IPS-15b (cell line): ENCODE measurements around the gene MVK.

ENCODE experiments used
- H3K27me3 ChIP-seq: one replicate; pipeline ENCODE4 v1.6.1; 2013; ENCODE audit warnings: low read length; ENCODE audit not compliant: control insufficient read depth, insufficient read depth
- H3K36me3 ChIP-seq: one replicate; pipeline ENCODE4 v1.6.1; 2013; ENCODE audit warnings: low read length; ENCODE audit not compliant: control insufficient read depth, insufficient read depth
- H3K4me1 ChIP-seq: one replicate; pipeline ENCODE4 v1.6.1; 2013; ENCODE audit warnings: mild to moderate bottlenecking, low read length; ENCODE audit not compliant: control insufficient read depth, insufficient read depth
- H3K4me3 ChIP-seq: one replicate; pipeline ENCODE4 v1.5.1; 2013; ENCODE audit warnings: low read depth, low read length
- H3K9ac ChIP-seq: one replicate; pipeline ENCODE4 v1.6.1; 2013; ENCODE audit warnings: low read depth, mild to moderate bottlenecking, low read length
- H3K9me3 ChIP-seq: one replicate; pipeline ENCODE4 v1.6.1; 2013; ENCODE audit warnings: mild to moderate bottlenecking, low read length; ENCODE audit not compliant: control insufficient read depth, insufficient read depth

The MVK gene

DNA sequence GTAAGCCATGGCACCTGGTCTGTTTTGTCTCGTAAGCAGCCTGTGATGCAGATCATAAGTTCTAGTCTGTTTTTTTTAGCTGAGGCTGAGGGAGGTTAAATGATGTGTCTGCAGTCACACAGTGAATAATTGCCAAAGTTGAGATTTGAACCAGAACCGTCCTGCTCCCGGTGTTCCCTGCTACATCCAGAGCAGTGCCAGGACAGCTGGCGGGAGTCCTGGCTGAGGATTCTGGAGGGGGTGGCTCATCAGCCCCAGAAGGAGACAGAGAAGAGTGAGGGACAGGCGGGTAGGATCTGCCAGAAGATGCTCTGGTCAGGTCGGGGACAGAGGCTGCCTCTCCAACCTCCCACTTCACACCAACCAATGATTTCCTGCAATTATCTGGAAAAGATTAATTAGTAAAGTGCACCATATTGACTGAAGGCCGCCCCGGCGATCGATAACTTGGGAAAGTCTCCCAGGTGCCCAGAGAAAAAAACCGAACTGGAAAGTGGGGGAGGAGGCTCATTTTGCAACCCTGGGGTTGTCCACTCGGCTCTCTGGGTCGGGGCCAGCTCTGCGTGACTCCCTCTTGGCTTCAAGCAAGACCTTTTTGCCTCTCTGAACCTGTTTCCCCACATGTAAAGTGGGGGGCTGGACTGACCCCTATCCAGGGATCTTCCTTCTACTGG lies 42.1 kb downstream of the MVK start:
- Histone ChIP-seq H3K36me3 (no peaks in the 10 kb centered on the region), H3K9ac (no peak overlapping the region), H3K4me3 (no peak overlapping the region), H3K9me3 (no peaks in the 10 kb centered on the region), H3K27me3 (no peaks in the 10 kb centered on the region), H3K4me1 (no peaks in the 10 kb centered on the region)

DNA sequence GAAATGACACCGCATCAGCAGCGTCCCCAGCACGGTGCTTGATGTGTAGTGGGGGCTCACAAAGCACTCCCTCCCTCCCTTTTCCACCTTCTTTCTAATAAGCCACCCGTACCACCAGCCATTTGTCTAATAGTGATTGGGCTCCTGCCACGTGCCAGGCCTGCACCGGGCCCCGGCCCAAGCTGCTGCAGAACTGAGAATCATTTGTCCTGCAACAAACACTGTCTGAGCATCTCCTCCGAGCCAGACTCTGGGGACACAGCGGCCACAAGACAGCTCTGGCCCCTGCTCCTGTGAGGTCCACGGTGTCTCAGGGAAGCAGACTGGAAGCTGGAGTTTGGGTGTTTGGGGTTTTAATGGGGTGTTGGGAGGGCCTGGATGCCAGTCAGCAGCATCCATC lies 43.9 kb downstream of the MVK start:
- H3K9me3 ChIP-seq = no peaks in the 10 kb centered on the region
- H3K9ac ChIP-seq = no peak overlapping the region
- no peak overlapping the region for H3K4me3 ChIP-seq
- no peaks in the 10 kb centered on the region for H3K36me3 ChIP-seq
- peaks cover 2% of the 10 kb centered on the region for H3K4me1 ChIP-seq
- no peaks in the 10 kb centered on the region for H3K27me3 ChIP-seq

DNA sequence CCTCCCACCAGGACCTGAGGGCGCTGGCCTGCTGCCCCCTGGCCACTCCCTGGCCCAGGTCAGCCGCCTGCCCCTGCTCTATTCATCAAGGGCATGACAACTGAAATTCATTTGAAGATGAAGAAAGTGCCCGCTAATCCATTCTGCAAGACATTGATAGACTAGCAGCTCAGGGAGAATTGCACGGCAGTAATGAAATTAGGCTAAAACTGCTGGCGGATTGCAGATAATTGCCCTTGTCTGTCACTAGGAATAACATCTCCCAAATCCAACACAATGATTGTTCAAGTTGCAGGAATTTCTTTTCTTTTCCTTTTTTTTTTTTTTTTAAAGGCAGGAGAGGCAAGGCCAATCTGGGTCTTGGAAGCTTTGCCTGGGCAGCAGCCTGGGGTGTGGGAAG lies 44.5 kb downstream of the MVK start:
- no peaks in the 10 kb centered on the region for H3K36me3 ChIP-seq

DNA sequence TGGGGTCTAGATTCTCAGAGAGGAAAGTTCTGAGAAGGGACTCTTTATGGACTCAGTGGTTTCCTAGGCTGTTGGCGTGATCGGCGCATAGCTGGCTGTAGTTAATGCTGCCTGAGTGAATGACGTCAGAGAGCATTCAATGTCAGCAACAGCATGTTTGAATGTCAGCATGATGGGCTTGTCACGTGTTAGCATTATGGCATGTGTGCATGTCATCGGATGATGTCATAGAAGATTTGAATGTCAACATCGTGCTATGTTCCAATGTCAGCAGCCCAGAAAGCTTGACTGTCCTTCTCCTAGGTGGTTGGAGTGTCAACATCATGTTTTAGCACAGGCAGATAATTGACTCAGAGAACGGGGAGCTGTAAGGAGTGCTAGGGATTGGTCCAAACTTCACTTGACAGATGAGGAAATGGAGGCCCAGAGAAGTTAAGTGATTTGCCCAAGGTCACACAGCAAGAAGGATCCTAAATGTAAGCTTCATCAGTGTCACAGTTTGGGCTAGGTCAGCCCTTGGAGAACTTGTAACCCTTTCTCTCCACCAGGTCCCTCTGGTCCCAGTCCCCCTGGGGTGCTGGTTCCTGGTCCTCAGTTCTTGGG lies 45.5 kb downstream of the MVK start:
- Histone ChIP-seq H3K9ac (no peak overlapping the region), H3K9me3 (no peaks in the 10 kb centered on the region), H3K4me3 (no peak overlapping the region), H3K4me1 (peaks cover 2% of the 10 kb centered on the region), H3K36me3 (no peaks in the 10 kb centered on the region), H3K27me3 (no peaks in the 10 kb centered on the region)

More for the DNA sequence above, 44.5 kb downstream of the MVK start:
- Histone ChIP-seq H3K4me3 (no peak overlapping the region), H3K27me3 (no peaks in the 10 kb centered on the region), H3K9ac (no peak overlapping the region), H3K4me1 (peaks cover 2% of the 10 kb centered on the region), H3K9me3 (no peaks in the 10 kb centered on the region)

DNA sequence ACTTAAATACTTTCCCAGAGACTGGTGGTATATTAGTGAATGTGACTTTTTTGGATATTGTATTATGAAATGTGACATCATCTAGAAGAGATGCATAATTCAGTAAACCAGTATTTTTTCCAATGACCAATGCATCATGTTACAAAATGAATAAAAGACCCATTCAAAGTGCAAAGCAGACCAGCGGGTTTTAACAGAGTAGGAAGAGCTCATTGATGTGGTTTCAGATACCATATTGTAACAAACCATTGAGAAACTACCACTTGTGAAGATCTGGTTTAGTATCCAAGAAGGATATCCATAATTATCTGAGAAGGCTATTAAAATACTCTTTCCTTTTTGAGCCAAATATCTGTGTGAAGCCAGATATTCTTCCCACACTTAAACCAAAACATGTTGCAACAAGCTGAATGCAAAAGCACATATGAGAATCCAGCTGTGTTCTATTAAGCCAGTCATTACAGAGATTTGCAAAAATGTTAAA lies 47.7 kb downstream of the MVK start:
- Histone ChIP-seq H3K27me3 (no peaks in the 10 kb centered on the region), H3K4me3 (no peak overlapping the region), H3K4me1 (peaks cover 2% of the 10 kb centered on the region), H3K36me3 (no peaks in the 10 kb centered on the region), H3K9me3 (no peaks in the 10 kb centered on the region), H3K9ac (no peak overlapping the region)

DNA sequence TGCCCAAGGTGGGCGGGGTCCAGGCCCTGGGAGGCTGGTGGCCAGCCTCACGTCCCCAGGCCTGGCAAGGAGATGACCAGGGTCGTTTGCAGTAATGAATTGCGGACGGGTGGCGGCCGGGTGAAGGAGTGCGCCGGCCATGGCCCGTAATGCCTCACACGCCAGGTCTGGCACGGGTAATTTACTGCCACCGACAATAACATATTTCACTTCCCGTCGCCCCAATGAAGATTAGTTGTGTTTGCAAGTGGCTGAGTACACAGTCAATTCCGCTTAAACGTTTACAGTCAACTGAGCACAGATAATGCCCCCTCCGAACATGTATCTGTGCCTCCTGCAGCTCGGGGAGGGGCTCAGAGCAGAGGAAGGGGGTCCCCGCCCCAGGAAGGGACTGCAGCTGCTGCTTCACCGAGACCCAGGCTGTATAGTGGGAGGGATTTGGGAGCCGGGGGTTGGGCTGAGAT lies 48.3 kb downstream of the MVK start:
- H3K4me3 ChIP-seq = no peak overlapping the region
- no peaks in the 10 kb centered on the region for H3K36me3 ChIP-seq
- no peaks in the 10 kb centered on the region for H3K27me3 ChIP-seq
- no peaks in the 10 kb centered on the region for H3K9me3 ChIP-seq
- H3K4me1 ChIP-seq = peaks cover 2% of the 10 kb centered on the region
- no peak overlapping the region for H3K9ac ChIP-seq

DNA sequence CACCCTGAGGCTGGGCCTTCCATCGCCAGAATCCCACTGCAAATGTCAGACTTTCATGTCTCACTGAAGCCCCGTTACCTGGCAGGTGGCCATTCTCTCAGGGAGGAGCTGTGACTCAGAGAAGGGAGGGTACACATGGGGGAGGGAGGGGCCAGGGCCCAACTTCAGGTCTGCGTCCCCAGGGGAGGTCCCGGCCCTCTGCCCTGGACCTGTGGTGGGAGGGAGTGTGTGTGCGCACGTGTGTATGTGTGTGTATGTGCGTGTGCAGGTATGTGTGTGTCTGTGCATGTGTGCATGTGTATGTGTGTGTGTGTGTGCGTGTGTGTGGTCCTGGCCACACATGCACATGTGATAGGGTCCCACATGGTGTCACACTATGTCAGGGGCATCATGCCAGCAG lies 50.9 kb downstream of the MVK start:
- Histone ChIP-seq H3K27me3 (no peaks in the 10 kb centered on the region), H3K4me1 (peaks cover 2% of the 10 kb centered on the region), H3K36me3 (no peaks in the 10 kb centered on the region), H3K4me3 (no peak overlapping the region), H3K9ac (no peak overlapping the region), H3K9me3 (no peaks in the 10 kb centered on the region)

DNA sequence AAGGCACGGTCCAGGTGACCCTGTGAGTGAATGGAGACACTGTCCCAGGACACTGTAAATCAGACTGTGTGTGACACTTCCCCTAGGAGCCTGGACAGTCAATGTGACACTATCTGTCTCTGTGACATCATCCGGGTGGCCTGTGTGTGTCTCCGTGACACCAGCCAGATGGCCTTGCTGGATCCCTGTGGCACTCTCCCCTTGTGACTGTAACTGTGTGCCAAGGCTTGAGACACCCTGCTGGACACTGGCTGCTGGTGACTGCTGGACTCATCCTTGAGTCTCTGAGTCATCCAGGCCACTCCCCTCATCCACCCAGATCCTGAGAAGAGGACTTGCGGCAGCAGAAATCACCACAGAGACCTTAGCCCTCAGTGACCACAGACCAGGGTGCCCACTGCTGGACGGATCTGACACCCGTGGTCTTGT lies 51.6 kb downstream of the MVK start:
- no peaks in the 10 kb centered on the region for H3K36me3 ChIP-seq
- H3K9me3 ChIP-seq = no peaks in the 10 kb centered on the region
- H3K4me1 ChIP-seq = peaks cover 2% of the 10 kb centered on the region
- H3K4me3 ChIP-seq = no peak overlapping the region
- no peak overlapping the region for H3K9ac ChIP-seq
- H3K27me3 ChIP-seq = no peaks in the 10 kb centered on the region

DNA sequence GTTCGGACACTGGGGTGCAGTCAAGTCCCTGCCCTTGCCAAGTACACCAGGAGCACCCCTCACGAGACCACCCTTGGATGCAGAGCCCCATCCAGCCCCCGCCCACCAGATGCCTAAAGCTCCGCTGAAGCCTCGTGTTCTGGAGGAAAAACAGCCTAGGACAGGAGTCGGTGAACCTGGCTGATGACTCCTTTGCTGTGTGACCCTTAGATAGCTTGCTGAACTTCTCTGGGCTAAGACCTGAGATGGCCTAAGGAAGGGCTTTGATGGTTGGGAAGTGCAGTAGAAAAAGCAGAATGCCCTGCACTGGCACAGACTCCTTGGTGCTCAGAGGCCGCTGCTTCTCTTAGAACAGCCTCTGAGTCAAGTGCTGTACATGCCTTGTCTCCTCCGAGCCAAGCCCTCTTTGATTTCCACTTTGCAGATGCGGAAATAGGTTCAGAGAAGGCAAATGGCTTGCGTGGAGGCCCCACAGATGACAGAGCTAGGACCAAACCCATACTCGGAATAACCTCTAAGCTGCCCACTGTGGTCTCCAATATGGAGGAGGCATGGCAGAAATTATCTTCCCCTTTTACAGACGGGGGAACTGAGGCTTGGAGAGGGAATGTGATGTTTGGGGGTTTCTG lies 52.3 kb downstream of the MVK start:
- H3K4me3 ChIP-seq = no peak overlapping the region
- no peaks in the 10 kb centered on the region for H3K9me3 ChIP-seq
- H3K9ac ChIP-seq = no peak overlapping the region
- peaks cover 2% of the 10 kb centered on the region for H3K4me1 ChIP-seq
- no peaks in the 10 kb centered on the region for H3K27me3 ChIP-seq
- no peaks in the 10 kb centered on the region for H3K36me3 ChIP-seq

DNA sequence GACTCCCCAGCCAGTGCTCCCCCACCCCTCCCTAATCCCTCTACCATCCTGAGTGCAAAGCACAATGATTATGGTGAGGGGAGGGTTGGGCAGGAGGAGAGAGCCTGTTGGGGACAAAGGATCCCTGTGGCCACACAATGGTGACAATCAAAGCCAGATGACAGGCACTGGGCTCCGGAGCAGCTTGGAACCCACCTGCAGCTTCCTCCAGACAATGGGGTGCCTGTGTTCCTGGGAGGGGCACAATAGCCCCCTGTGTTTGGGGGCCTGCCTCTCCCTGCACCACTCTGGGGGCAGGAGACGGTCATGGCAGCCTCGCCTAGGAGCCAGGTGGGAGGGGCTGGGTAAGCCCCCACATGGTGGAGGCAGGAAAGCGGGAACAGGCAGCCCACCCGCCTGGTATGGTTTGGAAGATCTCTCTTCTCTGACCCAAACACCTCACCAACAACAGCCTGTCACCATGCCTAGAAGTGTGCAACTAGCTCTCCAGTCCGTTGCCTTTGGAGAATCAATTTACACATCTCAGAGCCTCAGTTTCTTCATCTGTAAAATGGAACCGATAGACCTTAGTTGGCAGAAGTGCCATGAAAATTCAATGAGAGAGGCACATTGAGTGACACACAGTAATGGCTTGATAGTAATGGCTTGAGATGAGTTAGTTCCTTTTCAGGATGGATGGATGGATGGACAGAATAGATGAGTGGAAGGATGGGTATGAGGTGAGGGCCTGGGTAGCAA lies 53.0 kb downstream of the MVK start:
- Histone ChIP-seq H3K4me1 (peaks cover 2% of the 10 kb centered on the region), H3K36me3 (no peaks in the 10 kb centered on the region), H3K9me3 (no peaks in the 10 kb centered on the region), H3K27me3 (no peaks in the 10 kb centered on the region), H3K4me3 (no peak overlapping the region), H3K9ac (no peak overlapping the region)

DNA sequence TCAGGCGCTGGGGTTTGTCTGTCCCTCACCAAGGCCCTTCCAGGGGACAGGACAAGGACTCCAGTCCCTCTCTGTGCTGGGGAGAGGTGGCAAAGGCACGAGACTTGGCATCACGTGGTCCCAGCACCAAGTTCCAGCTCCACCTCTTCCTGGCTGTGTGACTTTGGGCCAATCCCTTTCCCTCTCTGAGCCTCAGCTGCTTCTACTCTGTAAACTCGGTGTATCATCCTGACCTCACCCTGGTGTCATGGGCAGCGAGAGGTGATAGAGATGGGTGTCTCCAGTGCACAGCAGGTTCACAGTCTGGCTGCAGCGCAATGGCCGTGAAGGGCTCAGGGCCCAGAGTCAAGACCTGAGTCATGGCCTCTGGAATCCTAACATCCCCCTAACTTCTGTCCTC lies 54.0 kb downstream of the MVK start:
- no peaks in the 10 kb centered on the region for H3K36me3 ChIP-seq

More for the DNA sequence above, 54.0 kb downstream of the MVK start:
- Histone ChIP-seq H3K27me3 (no peaks in the 10 kb centered on the region), H3K9ac (no peak overlapping the region), H3K4me3 (no peak overlapping the region), H3K4me1 (no peaks in the 10 kb centered on the region), H3K9me3 (no peaks in the 10 kb centered on the region)
